GM12878 (cell line): ENCODE results near the gene SRSF2. TPM values are rescaled to one million over a fixed set of nuclear protein-coding genes. Genes with fewer than 3 reads are reported as not detected.

Source experiments
- ATAC-seq: fragments of 200-7000 bp; cut with Tn5 transposase; 3 replicates; pipeline ENCODE4 v1.9.1; 2020; ENCODE audit warnings: mild to moderate bottlenecking, moderate library complexity
- BruUV-seq: library from RNA; stranded (reverse); fragments of 400-500 nt; replicated peaks from 2 replicates; lab custom pipeline; 2021; lab: Mats Ljungman, UMichigan
- CTCF ChIA-PET: fragments of 300-600 bp; sonication (Branson Sonifier 250); formaldehyde crosslinking; extraction: SDS; loops from one replicate; lab custom pipeline; 2021; ENCODE audit warnings: inconsistent platforms; lab: Yijun Ruan, JAX
- POLR2A ChIA-PET: fragments of 350-600 bp; formaldehyde crosslinking; extraction: SDS; loops from one replicate; lab custom pipeline; 2021; ENCODE audit warnings: inconsistent platforms; lab: Charles Lee
- RAD21 ChIA-PET: fragments of 300-600 bp; sonication (Branson Sonifier 250); formaldehyde crosslinking; loops from one replicate; lab custom pipeline; 2023; ENCODE audit warnings: antibody characterized with exemption; ENCODE audit not compliant: unreplicated experiment; lab: Charles Lee
- SMC1A ChIA-PET: fragments of 300-600 bp; sonication (Branson Sonifier 250); formaldehyde crosslinking; loops from one replicate; lab custom pipeline; 2023; ENCODE audit not compliant: unreplicated experiment, uncharacterized antibody; lab: Charles Lee
- DNase-seq: peaks from one replicate; pipeline ENCODE4 v3.0.0-alpha.2; 2011; ENCODE audit warnings: low read depth, low spot score
- FAIRE-seq: peaks from 3 replicates; lab custom pipeline; 2011; peaks lifted over from hg19 to GRCh38; lab: Jason Lieb, UNC
- H2AFZ ChIP-seq: 2 replicates; pipeline ENCODE4 v1.6.0; 2011; ENCODE audit warnings: low read depth, low read length, control low read depth; ENCODE audit not compliant: control insufficient read depth
- H3K27ac ChIP-seq: 2 replicates; pipeline ENCODE4 v1.5.1; 2011; ENCODE audit warnings: control low read depth; ENCODE audit not compliant: control insufficient read depth, insufficient read depth
- H3K27me3 ChIP-seq, 2 experiments: replicated peaks in 1 of 2; 2 replicates each; pipeline versions ENCODE4 v1.6.0 to v1.6.1; 2011; ENCODE audit warnings: low read length in 1 of 2; ENCODE audit not compliant: control insufficient read depth in 2 of 2, insufficient read depth in 2 of 2
- H3K36me3 ChIP-seq, 2 experiments: 2 replicates each; pipeline ENCODE4 v1.5.1; 2011; ENCODE audit warnings: low read length in 1 of 2; ENCODE audit not compliant: control insufficient read depth in 2 of 2, insufficient read depth in 2 of 2
- H3K4me1 ChIP-seq: 2 replicates; pipeline ENCODE4 v1.6.1; 2011; ENCODE audit warnings: mild to moderate bottlenecking, low read length, moderate library complexity, mixed read lengths; ENCODE audit not compliant: control insufficient read depth, insufficient read depth
- H3K4me2 ChIP-seq: 2 replicates; pipeline ENCODE4 v1.6.0; 2011; ENCODE audit warnings: control low read depth; ENCODE audit not compliant: control insufficient read depth, insufficient read depth
- H3K4me3 ChIP-seq: fragments of 200-600 bp; sonication (generic); 2 replicates; pipeline ENCODE4 v1.5.1; 2016
- H3K79me2 ChIP-seq: 2 replicates; pipeline ENCODE4 v1.6.0; 2011; ENCODE audit warnings: low read length; ENCODE audit not compliant: control insufficient read depth, insufficient read depth
- H3K9ac ChIP-seq: 2 replicates; pipeline ENCODE4 v1.8.0; 2011; ENCODE audit warnings: low read length, control low read depth, mixed read lengths; ENCODE audit not compliant: control insufficient read depth, insufficient read depth
- H3K9me3 ChIP-seq: replicated peaks from 3 replicates; pipeline ENCODE4 v1.5.1; 2011; ENCODE audit warnings: mild to moderate bottlenecking, low read length; ENCODE audit not compliant: control insufficient read depth, insufficient read depth
- H4K20me1 ChIP-seq: 2 replicates; pipeline ENCODE4 v1.6.0; 2011; ENCODE audit not compliant: control insufficient read depth, insufficient read depth
- BRCA1 ChIP-seq: IDR thresholded peaks from 2 replicates; pipeline ENCODE4 v1.6.1; 2011; ENCODE audit warnings: low read depth, low read length, improper control_type of control experiment
- CHD4 ChIP-seq: fragments of 200-600 bp; sonication (generic); IDR thresholded peaks from 2 replicates; pipeline ENCODE4 v1.6.1; 2016; ENCODE audit warnings: mild to moderate bottlenecking
- CREM ChIP-seq: IDR thresholded peaks from 2 replicates; pipeline ENCODE4 v1.6.1; 2014; ENCODE audit warnings: antibody characterized with exemption, low read depth
- GABPA ChIP-seq: IDR thresholded peaks from 2 replicates; pipeline ENCODE4 v1.6.1; 2014; ENCODE audit warnings: antibody characterized with exemption, low read depth, mild to moderate bottlenecking, inconsistent platforms
- KLF5 ChIP-seq: fragments of 450-650 bp; IDR thresholded peaks from 2 replicates; pipeline ENCODE4 v1.6.1; 2014; ENCODE audit warnings: mild to moderate bottlenecking; ENCODE audit not compliant: partially characterized antibody
- NRF1 ChIP-seq: conservative IDR thresholded peaks from 2 replicates; pipeline ENCODE4 v1.6.1; 2011; ENCODE audit warnings: mild to moderate bottlenecking, low read depth, low read length, improper control_type of control experiment
- SPI1 ChIP-seq: IDR thresholded peaks from 2 replicates; pipeline ENCODE4 v1.6.1; 2011; ENCODE audit warnings: low read depth, mild to moderate bottlenecking, low read length, moderate library complexity, borderline replicate concordance; ENCODE audit not compliant: insufficient read depth
- TCF3 ChIP-seq: IDR thresholded peaks from 2 replicates; pipeline ENCODE4 v1.6.1; 2012; ENCODE audit warnings: low read depth, mild to moderate bottlenecking, low read length, borderline replicate concordance; ENCODE audit not compliant: insufficient read depth
- ZNF384 ChIP-seq: IDR thresholded peaks from 2 replicates; pipeline ENCODE4 v1.6.1; 2012; ENCODE audit warnings: low read depth, mild to moderate bottlenecking, low read length, improper control_type of control experiment, borderline replicate concordance
- ZZZ3 ChIP-seq: IDR thresholded peaks from 2 replicates; pipeline ENCODE4 v1.6.1; 2011; ENCODE audit warnings: low read depth; ENCODE audit not compliant: control insufficient read depth, insufficient read length
- WGBS: methylation state at CpG from one replicate; pipeline ENCODE4 v1.1.6; 2016; ENCODE audit warnings: low lambda C conversion rate; ENCODE audit not compliant: insufficient replicate concordance, insufficient coverage; ENCODE audit errors: missing lambda C conversion rate; 5-methylcytosine and 5-hydroxymethylcytosine counted together
- in situ Hi-C: fragments of 300-500 bp; cut with MboI; formaldehyde crosslinking; loops from 9 replicates; pipeline ENCODE4 v1.14.3; 2018; ENCODE audit warnings: mixed read lengths
- intact Hi-C: fragments of 100-400 bp; cut with micrococcal nuclease; formaldehyde crosslinking; loops from one replicate; pipeline ENCODE4 v1.14.2; 2022; ENCODE audit not compliant: unreplicated experiment
- polyA plus RNA-seq, 11 experiments: library from polyadenylated mRNA; depleted of rRNA in 4 of 11; unstranded in 6 of 11; stranded (reverse) in 5 of 11; fragments of >200 nt; fragmentation: Nextera tagmentation in 4 of 11; fragmentation: Illumina TruSeq in 1 of 11; extraction: Ambion mirVana in 4 of 11; extraction: Trizol in 1 of 11; gene quantifications; 1 replicate in 1 of 11; 2 replicates in 10 of 11; pipeline versions ENCODE4 v1.2.1 to v1.2.3, GENCODE V29; 2011 to 2016; ENCODE audit warnings: inconsistent platforms in 2 of 11, missing spikeins in 2 of 11, low read depth in 1 of 11
- total RNA-seq, 4 experiments: library from RNA; depleted of rRNA in 3 of 4; stranded (reverse); fragments of >200 nt in 3 of 4; fragmentation: Illumina TruSeq in 1 of 4; extraction: Trizol in 1 of 4; gene quantifications; 2 replicates each; pipeline versions ENCODE4 v1.2.1 to v1.2.3, GENCODE V29; 2013 to 2021
- TF ChIP-seq, protein P1 (sequence below): IDR thresholded peaks from 2 replicates; pipeline ENCODE4 v1.6.1; 2012; ENCODE audit warnings: low read depth, low read length, improper control_type of control experiment
- TF ChIP-seq, protein P2 (sequence below): IDR thresholded peaks from 2 replicates; pipeline ENCODE4 v1.6.1; 2011; ENCODE audit warnings: low read depth, low read length, improper control_type of control experiment, borderline replicate concordance
- TF ChIP-seq, protein P3 (sequence below): IDR thresholded peaks from 2 replicates; pipeline ENCODE4 v1.6.1; 2012; ENCODE audit warnings: low read depth, low read length, improper control_type of control experiment
- TF ChIP-seq, protein P4 (sequence below): fragments of 450-650 bp; IDR thresholded peaks from 2 replicates; pipeline ENCODE4 v1.6.1; 2018; ENCODE audit warnings: borderline replicate concordance, mild to moderate bottlenecking; ENCODE audit not compliant: partially characterized antibody
- TF ChIP-seq, protein P5 (sequence below): IDR thresholded peaks from 2 replicates; pipeline ENCODE4 v1.6.1; 2011; ENCODE audit warnings: mild to moderate bottlenecking, low read depth, low read length, moderate library complexity; ENCODE audit not compliant: insufficient replicate concordance

Gene SRSF2
- total and polyA plus RNA-seq, 10 of the 15 experiments (the other 5 are each of a cell fraction or from before 2014, with no cell fraction given) = 225 to 795 (median 410) TPM

DNA sequence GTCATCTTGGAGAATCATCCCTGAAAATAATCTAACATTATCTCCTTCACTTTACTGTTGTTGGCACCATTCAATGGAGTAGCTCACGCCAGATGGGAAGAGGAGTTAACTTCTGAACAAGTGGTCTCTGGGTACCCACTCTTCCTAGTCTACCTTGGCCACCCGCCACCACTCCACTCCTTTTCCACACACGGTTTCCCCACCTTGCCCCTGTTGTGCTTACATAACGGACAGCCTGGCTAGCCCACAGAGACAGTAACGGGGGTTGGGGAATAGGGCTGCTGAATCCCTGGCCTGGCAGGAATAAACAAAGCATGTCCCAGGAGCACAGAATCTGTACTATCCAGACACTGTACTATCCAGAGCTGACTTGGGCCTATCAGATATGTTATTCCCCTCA is 22.8 kb downstream of the SRSF2 start:
- no peak for DNase-seq
- no TSS peak for BruUV-seq
- Histone ChIP-seq H3K79me2 (no peaks in the 10 kb centered on the region), H3K9me3 (no peaks in the 10 kb centered on the region), H3K4me1 (peaks cover 8% of the 10 kb centered on the region), H3K4me3 (no peak overlapping the region), H3K9ac (no peak overlapping the region), H3K27ac (no peak overlapping the region), H4K20me1 (peaks cover 5% of the 10 kb centered on the region), H3K36me3 (peaks cover 10 to 36% of the 10 kb centered on the region in 2 experiments), H3K27me3 (no peaks in the 10 kb centered on the region; a peak in 1 of 4 replicates), H3K4me2 (no peak overlapping the region), H2AFZ (no peak overlapping the region)
- in situ Hi-C loops = no loop called here
- POLR2A ChIA-PET = interaction anchor here (1.3 kb wide), 1 partner anchor 12 kb away, joined by 3 read pairs; the partner anchor contains the start of genes JMJD6 and METTL23
- RAD21 ChIA-PET = interaction anchor here (1.6 kb wide), 1 partner anchor 33 kb away, joined by 10 read pairs; no protein-coding TSS in a partner anchor
- TF ChIP-seq BRCA1 (no peak), NRF1 (no peak), TCF3 (no peak), SPI1 (no peak), CREM (no peak), KLF5 (no peak), CHD4 (no peak), ZZZ3 (no peak), ZNF384 (no peak), GABPA (no peak)
- TF ChIP-seq, protein P1, sequence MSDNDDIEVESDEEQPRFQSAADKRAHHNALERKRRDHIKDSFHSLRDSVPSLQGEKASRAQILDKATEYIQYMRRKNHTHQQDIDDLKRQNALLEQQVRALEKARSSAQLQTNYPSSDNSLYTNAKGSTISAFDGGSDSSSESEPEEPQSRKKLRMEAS = no peak
- TF ChIP-seq, protein P2, sequence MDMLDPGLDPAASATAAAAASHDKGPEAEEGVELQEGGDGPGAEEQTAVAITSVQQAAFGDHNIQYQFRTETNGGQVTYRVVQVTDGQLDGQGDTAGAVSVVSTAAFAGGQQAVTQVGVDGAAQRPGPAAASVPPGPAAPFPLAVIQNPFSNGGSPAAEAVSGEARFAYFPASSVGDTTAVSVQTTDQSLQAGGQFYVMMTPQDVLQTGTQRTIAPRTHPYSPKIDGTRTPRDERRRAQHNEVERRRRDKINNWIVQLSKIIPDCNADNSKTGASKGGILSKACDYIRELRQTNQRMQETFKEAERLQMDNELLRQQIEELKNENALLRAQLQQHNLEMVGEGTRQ = no peak
- TF ChIP-seq, protein P3, sequence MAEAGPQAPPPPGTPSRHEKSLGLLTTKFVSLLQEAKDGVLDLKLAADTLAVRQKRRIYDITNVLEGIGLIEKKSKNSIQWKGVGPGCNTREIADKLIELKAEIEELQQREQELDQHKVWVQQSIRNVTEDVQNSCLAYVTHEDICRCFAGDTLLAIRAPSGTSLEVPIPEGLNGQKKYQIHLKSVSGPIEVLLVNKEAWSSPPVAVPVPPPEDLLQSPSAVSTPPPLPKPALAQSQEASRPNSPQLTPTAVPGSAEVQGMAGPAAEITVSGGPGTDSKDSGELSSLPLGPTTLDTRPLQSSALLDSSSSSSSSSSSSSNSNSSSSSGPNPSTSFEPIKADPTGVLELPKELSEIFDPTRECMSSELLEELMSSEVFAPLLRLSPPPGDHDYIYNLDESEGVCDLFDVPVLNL = no peak
- TF ChIP-seq, protein P4, sequence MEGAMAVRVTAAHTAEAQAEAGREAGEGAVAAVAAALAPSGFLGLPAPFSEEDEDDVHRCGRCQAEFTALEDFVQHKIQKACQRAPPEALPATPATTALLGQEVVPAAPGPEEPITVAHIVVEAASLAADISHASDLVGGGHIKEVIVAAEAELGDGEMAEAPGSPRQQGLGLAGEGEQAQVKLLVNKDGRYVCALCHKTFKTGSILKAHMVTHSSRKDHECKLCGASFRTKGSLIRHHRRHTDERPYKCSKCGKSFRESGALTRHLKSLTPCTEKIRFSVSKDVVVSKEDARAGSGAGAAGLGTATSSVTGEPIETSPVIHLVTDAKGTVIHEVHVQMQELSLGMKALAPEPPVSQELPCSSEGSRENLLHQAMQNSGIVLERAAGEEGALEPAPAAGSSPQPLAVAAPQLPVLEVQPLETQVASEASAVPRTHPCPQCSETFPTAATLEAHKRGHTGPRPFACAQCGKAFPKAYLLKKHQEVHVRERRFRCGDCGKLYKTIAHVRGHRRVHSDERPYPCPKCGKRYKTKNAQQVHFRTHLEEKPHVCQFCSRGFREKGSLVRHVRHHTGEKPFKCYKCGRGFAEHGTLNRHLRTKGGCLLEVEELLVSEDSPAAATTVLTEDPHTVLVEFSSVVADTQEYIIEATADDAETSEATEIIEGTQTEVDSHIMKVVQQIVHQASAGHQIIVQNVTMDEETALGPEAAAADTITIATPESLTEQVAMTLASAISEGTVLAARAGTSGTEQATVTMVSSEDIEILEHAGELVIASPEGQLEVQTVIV = no peak
- TF ChIP-seq, protein P5, sequence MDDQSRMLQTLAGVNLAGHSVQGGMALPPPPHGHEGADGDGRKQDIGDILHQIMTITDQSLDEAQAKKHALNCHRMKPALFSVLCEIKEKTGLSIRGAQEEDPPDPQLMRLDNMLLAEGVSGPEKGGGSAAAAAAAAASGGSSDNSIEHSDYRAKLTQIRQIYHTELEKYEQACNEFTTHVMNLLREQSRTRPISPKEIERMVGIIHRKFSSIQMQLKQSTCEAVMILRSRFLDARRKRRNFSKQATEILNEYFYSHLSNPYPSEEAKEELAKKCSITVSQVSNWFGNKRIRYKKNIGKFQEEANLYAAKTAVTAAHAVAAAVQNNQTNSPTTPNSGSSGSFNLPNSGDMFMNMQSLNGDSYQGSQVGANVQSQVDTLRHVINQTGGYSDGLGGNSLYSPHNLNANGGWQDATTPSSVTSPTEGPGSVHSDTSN = no peak
- WGBS = 82% methylated on average over 5 of the region's 5 CpGs
- CTCF ChIA-PET = interaction anchor here (0.9 to 6.5 kb wide), 18 partner anchors 8 to 193 kb away, joined by 3 to 65 read pairs (median 4); partner anchors contain the start of genes JMJD6 and METTL23
- intact Hi-C loops = loop anchor here (10.0 kb wide), 1 partner anchor 90 kb away; no protein-coding TSS in a partner anchor
- ATAC-seq = no peak
- FAIRE-seq = no peak
- SMC1A ChIA-PET = interaction anchor here (1.0 to 2.0 kb wide), 4 partner anchors 13 to 156 kb away, joined by 3 to 7 read pairs (median 4); no protein-coding TSS in a partner anchor
